HG02840 (cell line): ENCODE measurements around the gene POLRMT.
"Not testable (repeated sequence)": the region's sequence is repeated elsewhere in the genome, so short reads cannot be mapped to it uniquely, and the experiment has no call there.

Experiments used
- ATAC-seq: cut with Tn5 transposase; IDR thresholded peaks from one replicate; pipeline ENCODE4 v1.9.1; 2021; ENCODE audit warnings: mild to moderate bottlenecking, moderate library complexity, moderate number of reproducible peaks; ENCODE audit not compliant: unreplicated experiment, low FRiP score

The POLRMT gene

DNA sequence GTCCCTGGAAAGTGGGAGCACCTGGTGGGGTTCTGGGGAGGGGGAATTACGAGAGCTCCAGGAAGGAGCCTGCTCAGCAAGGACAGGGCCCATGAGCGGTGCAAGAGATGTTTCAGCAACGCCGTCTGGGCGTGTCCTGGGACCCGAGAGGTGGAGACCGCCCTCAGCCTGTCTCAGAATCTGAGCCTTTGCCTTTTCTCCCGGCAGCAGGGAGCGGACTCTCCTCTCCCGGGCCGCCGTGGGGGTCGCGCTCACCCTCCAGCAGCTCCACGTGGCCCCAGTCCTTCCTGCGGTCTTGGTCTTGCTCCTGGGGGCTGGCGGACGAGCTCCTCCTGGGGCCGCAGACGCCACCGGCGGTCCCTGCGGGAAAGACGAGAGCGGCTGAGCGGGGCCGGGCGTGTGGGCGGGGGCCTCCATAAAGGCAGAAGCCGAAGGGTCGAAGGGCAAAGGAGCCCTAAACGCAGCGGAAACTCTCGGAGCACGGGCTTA is 714 bp downstream of the POLRMT start:
- peak; percentile 15 for ATAC-seq

DNA sequence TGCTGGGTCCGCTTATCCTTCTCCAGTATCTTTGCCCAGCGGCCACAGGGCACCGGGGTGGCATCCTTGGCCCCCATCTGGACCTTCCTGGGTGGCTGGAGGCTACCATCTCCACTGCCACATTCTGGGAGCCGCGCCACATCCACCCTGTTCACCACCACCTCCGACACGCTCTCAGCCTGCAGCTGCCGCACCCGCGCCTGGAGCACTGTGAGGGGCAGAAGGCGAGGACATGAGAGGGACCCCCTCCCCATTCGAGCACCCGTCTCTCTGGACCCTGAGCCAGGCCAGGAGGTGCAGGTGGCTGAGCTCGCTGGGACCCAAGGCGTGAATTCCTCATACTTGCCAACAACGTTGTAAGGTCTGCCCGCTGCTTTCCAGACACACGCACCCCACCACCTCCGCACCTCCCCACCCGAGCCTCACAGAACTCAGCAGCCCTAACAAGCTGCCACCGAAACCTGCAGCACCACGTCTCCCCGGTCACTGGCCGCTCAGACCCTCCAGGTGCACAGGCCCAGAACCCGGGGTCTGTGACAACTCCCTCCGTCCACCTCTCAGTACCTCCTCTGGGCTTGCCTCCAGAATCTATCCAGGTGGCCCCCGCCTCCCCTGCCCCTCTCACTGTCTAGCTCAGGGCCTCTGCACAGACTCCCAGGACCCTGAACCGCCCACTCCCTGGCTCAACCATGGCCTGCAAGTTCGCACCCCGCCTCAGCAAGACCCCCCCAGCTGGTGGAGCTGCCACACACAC is 3.2 kb downstream of the POLRMT start:
- ATAC-seq = no peak

DNA sequence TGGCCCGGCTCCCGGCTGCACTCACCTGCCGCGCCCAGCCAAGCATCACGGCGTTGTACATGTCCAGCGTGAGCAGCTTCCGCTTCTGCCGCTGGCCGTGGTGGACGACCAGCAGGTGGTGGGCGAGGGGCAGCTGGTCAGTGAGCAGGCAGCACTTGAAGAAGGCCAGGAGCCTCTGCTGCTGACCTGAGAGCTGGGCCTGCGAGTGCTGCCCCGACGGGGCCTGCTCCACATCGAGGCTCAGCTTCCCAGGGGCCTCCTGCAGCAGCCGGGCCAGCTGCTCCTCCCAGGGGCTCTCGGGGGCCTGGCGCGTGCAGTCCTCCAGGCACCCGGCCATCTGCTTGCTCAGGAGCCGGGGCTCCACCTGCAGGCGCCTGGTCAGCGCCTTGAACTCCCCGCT is 3.8 kb downstream of the POLRMT start:
- not testable (repeated sequence) for ATAC-seq

DNA sequence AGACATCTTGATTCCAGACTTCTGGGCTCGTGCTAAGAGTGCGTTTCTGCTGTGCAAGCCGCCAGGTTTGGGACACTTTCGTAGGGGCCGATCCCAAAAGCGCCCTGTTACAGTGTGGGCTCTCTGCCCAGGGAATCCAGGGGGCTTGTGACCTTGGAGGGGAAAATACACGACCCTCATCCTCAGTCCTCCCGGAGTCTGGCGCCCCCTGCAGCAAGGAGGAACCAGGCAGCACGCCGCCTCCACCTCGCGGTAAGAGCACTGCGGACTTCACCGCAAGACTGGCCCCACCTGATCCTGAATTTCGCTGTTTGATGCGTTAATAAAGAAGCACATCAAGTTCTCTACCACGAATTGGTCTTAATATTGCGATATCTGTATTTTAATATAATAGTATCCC is 5.2 kb downstream of the POLRMT start:
- no peak for ATAC-seq

DNA sequence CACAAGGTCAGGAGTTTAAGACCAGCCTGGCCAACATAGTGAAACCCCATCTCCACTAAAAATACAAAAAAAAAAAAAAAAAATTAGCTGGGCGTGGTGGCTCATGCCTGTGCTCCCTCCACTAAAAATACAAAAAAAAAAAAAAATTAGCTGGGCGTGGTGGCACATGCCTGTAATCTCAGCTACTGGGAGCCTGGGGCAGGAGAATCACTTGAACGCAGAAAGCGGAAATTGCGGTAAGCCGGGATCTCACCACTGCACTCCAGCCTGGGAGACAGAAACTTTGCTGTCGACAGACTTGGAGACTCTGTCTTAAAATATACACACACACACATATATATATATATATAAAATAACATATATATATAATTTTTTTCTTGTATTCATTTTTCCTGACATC is 6.8 kb downstream of the POLRMT start:
- ATAC-seq = not testable (repeated sequence)

DNA sequence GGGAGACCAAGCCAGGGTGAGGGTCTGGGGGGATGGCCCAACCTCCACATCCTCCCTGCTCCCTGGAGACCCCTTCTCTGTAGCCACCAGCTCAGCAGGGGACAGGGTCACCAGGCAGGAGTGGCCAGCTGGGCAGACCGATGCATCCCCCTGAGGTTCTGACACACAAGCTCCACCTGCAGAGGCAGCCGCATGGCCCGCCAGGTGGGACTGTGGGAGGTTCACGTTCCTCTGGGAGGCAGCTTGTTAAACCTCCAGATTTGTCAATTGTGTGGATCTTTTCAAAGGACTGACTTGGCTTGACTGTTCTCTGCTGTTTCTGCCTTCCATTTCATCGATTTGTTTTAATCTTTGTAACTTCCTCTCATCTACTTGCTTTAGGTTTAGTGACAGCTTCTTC is 8.1 kb downstream of the POLRMT start:
- no peak for ATAC-seq

DNA sequence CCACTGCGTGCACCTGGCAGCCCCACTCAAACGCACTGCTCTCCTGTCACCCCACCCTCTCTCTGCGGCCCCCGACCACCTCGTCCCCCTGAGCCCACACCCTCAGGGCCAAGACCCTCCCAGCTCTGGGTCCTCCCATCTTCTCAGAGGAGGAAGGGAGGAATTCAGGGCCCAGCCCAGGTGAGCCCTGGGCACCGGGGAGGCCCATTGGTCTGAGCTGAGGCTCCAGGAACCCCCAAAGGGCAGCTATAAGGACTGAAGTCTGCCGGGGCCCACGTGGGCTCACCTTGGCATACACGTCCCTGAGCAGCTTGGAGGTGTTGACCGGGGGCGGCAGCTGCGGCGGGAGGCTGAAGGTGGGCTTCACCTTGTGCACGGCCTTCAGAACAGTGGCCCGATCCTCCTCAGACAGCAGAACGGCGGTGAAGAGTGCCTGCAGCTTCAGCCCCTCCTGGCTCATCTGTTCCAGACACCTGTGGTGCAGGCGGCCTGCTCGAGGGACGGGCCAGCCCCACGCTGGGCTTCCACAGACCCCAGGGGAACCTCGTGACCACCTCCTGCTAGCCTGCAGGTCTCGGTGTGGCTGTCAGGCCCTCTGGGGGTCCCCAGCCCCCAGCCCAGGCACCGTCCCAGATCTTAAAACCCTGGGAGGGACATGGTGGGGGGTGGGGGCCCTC is 8.8 kb downstream of the POLRMT start:
- ATAC-seq = no peak

DNA sequence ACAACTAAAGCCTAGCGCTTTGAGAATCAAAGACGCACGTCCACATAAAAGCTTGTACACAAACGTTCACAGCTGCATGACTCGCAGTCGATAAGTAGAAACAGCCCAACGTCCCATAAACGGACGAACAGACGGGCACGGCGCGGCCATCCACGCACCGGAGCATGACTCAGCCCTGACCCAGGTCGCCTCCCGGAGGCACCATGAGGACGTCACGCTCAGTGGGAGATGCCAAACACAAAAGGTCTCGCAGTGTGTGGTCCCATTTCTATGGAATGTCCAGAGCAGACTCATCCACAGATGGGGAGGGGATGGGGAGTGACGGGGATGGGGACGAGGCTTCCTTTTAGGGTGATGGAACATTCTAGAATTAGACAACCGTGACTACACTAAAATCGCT is 9.4 kb downstream of the POLRMT start:
- no peak for ATAC-seq

DNA sequence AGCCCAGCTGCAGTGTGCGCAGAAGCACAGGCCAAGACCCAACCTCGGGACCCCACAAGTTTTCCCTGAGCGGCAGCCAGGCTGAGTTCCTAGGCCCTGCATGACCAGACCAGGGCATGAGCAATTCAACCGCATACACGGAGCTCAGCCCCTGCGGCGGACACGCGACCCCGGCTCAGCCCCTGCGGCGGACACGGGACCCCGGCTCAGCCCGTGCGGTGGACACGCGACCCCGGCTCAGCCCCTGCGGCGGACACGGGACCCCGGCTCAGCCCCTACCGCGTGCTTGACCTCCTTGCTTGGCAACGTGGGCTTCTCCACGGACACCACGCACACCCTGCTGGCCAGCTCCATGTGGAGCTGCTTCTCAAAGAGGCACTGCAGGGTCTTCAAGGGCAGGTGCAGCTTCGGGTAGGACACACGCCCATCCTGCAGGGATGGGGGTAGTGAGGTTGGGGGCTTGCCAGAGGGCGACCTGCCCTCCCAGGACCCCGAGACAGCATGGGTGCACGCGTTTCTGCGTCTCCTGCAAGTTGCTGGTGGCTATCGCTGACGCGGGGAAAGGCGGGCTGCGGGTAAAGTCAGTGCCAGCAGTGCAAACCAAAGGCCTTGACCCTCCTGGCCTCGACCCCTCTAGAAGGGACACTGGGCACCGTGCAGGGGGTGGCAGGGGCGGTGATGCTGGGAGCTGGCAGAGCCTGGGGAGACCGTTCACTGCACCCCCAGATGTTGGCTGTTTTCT is 10.0 kb downstream of the POLRMT start:
- ATAC-seq = no peak

DNA sequence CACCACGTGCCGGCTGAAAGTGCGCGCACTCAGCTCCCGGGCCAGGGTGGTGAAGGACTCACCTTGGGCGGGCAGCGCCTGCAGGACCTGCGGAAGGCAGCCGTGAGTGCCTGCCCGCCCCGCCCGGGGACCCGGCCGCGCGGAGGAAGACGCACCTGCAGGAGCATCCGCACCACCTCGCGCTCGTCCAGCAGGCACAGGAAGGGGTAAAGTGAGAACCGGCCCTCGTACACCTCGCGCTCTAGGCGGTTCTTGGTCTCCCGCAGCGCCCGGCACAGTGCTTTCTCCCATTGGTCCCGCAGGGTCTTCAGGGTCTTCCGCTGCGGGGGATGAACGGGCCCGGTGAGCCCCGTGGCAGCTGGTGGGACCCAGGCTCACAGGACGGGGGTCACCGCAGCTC is 10.7 kb downstream of the POLRMT start:
- ATAC-seq = no peak

DNA sequence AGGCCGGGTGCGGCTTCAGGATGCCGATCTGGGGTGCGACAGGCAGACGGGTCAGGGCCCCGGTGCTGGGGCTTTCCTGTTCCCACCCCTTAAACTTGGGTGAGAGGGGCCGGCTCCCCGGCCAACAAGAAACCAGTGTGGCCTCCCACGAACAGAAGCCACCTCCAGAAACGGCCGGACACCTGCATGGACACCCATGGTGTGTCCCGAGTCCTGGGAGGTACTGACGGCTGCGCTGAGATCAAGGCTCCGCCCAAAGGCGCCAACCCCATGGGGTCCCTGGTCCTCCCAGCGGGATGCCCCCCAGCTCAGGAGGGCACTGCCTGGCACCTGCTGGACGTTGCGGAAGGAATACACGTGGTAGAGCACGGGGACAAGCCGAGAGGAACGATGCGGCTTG is 11.5 kb downstream of the POLRMT start:
- ATAC-seq = no peak

DNA sequence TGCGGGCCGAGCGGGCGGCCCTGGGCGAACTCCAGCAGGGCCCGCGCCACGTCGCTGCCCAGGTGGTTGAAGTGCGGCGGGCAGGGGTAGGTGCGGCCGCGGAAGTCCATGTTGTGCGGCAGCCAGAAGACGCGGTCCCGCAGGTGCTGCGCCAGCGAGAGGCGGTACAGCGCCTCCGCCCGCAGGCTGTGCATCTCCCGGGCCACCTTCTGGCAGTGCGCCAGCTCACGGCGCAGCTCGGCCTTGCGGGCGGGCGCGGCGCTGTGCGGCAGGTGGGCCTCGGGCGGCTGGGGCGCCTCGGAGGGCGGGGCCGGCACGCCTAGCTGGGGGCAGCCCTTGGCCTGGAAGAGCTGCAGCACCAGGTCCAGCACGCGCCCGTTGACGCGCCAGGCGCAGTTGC is 12.1 kb downstream of the POLRMT start:
- not testable (repeated sequence) for ATAC-seq

DNA sequence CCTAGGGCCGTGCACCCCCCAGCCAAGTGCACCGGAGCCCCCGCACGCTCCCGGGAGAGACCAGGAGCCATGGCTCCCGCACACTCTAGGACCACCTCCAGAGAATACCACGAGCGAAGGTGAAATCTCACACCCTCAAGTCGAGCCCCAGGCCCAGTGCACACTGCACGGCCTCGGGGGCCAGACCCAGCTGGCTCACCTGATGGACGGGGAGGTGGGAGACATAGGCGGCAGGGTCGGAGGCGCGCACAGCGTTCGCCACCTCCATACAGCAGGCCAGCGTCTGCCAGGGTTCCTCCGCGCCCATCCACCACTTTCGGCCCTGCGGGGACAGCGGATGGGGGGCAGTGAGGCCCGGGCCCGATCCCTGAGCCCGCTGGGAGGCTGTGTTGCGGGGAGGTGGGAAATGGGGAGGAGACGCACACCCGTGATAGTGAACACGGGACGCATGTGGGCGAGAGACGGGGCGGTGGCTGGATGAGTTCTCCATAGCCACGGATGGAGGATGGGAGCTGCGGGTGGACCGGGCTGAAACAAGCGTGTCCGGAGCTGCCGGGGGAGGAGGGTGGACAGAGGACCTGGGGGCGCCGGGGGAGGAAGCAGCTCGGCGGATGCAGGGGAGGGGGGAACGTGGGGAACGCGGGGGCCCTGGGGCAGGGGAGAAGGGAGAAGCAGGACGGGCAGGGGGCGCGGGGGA is 13.0 kb downstream of the POLRMT start:
- no peak for ATAC-seq

DNA sequence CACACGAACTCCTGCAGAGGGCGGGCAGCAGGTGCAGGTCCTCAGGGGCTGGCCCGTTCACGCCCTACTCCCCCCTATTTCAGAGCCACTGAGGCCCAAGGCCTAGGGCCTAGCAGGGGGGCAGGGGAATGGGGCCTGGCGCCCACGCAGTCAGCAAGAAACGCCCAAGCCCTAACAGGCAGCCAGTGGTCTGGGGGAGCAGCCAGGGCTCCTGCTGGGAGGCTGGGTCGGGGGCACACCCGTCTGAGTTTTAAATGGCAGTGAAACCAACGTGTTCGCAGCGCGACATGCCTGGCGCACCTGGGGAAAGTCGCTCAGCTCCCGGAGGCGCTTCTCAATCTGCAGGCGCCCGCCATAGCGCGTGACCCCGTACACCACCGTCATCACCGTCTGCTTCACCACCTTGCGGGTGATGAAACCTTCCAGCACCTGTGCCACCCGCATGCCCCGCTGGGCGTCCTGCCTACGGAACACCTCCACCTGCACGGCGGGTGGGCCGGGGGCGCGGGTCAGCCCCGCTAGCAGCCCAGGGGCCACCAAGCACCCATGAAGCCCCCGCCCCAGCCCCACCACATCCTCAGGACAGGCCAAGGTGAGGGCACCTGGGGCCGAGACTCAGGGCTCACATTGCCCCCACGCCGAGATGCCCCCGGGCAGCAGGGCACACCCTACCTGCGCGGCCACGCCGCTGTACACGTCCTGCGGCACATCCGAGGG is 13.9 kb downstream of the POLRMT start:
- ATAC-seq = no peak

DNA sequence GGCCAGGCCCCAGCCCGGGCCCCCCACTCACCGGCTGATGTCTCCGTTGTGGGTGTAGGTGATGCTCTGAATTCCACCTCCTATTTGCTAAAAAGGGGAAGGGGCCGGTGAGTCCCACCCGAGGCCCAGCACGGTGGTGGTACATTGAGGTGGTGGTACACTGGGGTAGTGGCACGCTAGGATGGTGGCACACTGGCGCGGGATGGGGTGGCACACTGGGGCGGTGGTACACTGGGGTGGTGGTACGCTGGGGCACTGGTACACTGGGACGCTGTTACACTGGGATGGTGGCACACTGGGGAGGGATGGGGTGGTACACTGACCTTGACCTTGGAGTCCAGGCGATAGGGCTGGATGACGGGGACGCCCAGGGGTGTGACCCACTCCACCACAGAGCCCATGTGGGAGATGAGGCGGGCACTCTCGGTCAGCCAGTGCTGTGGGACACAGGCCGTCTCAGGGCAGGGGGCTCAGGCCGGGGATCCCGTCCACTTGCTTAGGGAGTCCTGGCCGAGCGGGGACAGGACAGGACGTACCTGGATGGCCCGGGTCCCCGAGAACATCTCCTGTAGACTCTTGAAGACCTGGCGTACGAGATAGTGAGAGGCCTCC is 14.6 kb downstream of the POLRMT start:
- no peak for ATAC-seq

DNA sequence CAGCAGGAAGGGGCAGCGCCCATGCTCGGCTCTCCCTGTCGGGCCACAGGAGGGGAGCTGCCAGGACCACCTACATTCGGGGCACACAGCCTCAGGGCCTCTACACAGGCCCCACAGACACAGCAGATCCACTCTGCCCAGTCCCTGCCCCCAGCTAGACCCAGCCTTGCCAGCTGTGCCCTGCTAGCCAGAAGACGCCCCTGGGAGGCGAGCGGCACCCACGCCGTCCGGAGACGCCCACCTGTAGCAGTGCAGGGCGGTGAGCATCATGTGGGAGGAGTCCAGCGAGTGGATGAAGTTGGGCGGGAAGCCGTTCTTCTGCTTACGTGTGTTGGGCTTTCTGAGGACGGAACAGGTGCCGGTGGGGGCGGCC is 15.1 kb downstream of the POLRMT start:
- no peak for ATAC-seq

DNA sequence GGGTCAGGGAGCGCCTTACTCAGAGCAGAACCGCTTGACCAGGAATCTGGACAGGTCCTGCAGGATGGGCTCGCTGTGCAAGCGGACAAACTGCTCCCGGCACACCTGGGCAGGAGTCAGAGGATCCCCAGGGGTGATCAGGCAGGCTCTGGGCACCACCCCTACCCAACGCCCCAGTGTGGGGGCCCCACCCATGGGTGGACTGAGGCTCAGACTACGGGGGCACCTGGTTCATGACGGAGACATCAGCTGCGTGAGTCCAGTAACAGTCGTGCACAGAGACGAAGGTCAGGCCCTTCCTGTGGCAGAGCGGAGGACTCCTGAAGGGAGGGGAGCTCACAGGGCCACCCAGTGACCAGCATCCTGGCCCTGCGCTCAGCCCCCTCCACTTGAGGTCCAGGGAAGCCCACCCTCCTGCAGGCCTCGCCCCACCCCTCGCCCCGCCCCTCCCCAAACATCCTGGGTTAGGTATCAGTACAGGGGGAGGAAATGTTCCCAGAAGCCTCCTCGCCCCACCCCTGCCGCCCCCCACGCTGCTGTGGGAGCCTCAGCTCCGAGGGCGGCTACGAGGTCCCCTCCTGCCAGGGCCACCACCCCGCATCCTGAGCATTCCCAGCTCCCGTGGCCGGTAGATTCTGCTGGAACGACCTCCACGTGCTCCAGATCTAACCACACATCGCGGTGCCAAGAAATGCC is 15.6 kb downstream of the POLRMT start:
- no peak for ATAC-seq

DNA sequence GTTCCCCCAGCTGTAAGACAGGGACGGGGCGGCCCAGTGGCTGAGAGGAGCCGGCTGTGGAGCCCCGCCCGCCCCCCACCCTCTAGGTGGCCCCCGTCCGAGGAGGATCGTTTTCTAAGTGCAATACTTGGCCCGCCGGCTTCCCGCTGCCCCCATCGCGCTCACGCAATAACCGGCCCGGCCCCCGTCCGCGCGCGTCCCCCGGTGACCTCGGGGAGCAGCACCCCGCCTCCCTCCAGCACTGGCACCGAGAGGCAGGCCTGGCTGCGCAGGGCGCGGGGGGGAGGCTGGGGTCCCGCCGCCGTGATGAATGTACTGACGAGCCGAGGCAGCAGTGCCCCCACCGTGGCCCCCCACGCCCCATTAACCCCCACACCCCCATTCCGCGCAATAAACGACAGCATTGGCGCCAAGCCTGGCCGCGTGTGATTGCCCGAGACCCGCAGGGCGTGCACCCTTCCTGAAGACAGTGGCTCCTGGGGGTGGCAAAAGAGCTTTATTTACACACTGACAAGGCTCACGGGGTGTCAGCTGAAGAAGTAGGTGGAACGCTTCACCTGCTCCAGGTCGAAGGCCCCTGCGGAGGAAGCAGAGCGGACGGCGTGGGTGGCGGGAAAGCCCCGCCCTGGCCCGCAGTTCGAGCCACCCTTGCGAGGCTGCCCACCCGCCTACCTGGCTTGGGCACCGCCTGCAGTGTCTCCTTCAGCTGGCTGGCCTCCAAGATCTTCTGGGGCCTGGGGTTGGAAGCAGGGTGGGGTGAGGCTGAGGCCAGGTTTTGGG is 16.4 kb downstream of the POLRMT start:
- no peak for ATAC-seq
